ENCODE results near the gene ZNF746. TPM values are rescaled to one million over a fixed set of nuclear protein-coding genes. Genes with fewer than 3 reads are reported as not detected.

Gene ZNF746
- total and polyA plus RNA-seq, 2 of the 13 experiments (the other 11 are each of a cell fraction or from before 2014, with no cell fraction given): 3.8 to 8.1 TPM

DNA sequence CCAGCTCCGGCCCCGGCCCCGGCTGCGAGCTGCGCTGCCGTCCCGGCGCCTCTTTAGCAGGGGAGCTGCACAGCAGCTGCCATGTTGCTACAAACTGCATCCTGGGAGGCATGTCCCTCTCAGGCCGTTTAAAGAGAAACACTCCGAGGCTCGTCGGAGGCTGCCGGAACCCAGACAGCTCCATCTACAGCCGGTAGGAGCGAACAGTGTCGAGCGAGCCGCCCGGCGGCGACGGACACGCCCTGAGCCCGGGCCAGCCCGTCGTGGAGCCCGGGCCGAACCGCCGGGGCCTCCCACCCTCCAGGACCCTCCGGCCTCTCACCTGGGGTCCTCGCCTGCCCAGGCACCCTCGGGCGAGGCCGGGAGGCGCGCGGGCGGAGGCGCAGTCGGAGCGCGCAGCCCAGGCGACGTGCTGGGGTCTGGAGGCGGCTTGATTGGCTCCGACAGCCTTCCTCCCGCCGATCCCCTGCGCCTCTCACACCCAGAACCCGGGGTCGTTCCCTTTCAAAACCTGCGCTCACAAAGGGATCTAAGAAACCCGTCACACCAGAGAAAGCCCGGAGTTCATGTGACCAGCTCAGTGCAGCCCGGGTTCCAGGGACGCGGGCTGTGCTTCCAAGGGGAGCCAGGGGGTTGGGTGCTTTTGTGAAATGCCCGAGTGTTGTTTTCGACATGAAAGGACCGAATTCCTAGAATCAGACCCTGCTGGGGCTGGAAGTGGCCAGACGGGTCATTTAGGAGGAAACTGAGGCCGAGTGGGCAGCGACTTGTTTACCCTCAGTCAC lies 36.9 kb downstream of the ZNF746 start, which contains the start of gene ZNF777 (continued):
- TF ChIP-seq PCBP1 (IDR thresholded peaks at IDR 0.05; ENCODE audit: borderline replicate concordance, low read depth, low read length) (no peak), ZBTB49 (CRISPR knock-in tag; IDR thresholded peaks at IDR 0.05; ENCODE audit: borderline replicate concordance) (no peak), ISX (CRISPR knock-in tag; conservative IDR thresholded peaks at IDR 0.05) (no peak), ZNF644 (CRISPR knock-in tag; IDR thresholded peaks at IDR 0.05; ENCODE audit: low read depth) (no peak), TMF1 (CRISPR knock-in tag; IDR thresholded peaks at IDR 0.05; ENCODE audit: low read depth) (no peak; the same call in 1 of the 2 replicates), SMARCC2 (IDR thresholded peaks at IDR 0.05) (no peak), NFE2 (CRISPR knock-in tag; IDR thresholded peaks at IDR 0.05) (no peak), MTF1 (CRISPR knock-in tag; IDR thresholded peaks at IDR 0.05) (no peak), ATF1 (CRISPR knock-in tag; IDR thresholded peaks at IDR 0.05) (no peak), ZNF451 (CRISPR knock-in tag; IDR thresholded peaks at IDR 0.05) (no peak), JUN (CRISPR knock-in tag; IDR thresholded peaks at IDR 0.05) (no peak), ZNF720 (CRISPR knock-in tag; IDR thresholded peaks at IDR 0.05) (no peak), KLF6 (CRISPR knock-in tag; IDR thresholded peaks at IDR 0.05) (0 out of 2 replicates have a peak, but pooled peaks have one; percentile 32), ZNF446 (CRISPR knock-in tag; IDR thresholded peaks at IDR 0.05) (no peak), KDM1A (CRISPR knock-in tag; IDR thresholded peaks at IDR 0.05) (no peak), XRCC5 (optimal IDR thresholded peaks at IDR 0.05; ENCODE audit: low read length) (peak; percentile 91), ARHGAP35 (CRISPR knock-in tag; IDR thresholded peaks at IDR 0.05; ENCODE audit: borderline replicate concordance) (no peak), RBM39 (IDR thresholded peaks at IDR 0.05; ENCODE audit: low read depth, low read length, poor library complexity, severe bottlenecking) (peak; percentile 26), ZNF263 (CRISPR knock-in tag; IDR thresholded peaks at IDR 0.05) (no peak), STAG1 (CRISPR knock-in tag; IDR thresholded peaks at IDR 0.05) (no peak), KDM5B (CRISPR knock-in tag; IDR thresholded peaks at IDR 0.05; ENCODE audit: borderline replicate concordance) (no peak; the same call in 1 of the 2 replicates), ZSCAN20 (CRISPR knock-in tag; IDR thresholded peaks at IDR 0.05; ENCODE audit: borderline replicate concordance) (0 out of 2 replicates have a peak, but pooled peaks have one; percentile 15), RFX5 (IDR thresholded peaks at IDR 0.05; ENCODE audit: low read depth, low read length) (no peak), PHB2 (IDR thresholded peaks at IDR 0.05; ENCODE audit: partially characterized antibody) (no peak), MXI1 (IDR thresholded peaks at IDR 0.05; ENCODE audit: borderline replicate concordance, low read depth, low read length) (no peak)
- TF ChIP-seq, protein P1, sequence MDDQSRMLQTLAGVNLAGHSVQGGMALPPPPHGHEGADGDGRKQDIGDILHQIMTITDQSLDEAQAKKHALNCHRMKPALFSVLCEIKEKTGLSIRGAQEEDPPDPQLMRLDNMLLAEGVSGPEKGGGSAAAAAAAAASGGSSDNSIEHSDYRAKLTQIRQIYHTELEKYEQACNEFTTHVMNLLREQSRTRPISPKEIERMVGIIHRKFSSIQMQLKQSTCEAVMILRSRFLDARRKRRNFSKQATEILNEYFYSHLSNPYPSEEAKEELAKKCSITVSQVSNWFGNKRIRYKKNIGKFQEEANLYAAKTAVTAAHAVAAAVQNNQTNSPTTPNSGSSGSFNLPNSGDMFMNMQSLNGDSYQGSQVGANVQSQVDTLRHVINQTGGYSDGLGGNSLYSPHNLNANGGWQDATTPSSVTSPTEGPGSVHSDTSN (CRISPR knock-in tag; IDR thresholded peaks at IDR 0.05; ENCODE audit: borderline replicate concordance): no peak
- TF ChIP-seq, protein P2, sequence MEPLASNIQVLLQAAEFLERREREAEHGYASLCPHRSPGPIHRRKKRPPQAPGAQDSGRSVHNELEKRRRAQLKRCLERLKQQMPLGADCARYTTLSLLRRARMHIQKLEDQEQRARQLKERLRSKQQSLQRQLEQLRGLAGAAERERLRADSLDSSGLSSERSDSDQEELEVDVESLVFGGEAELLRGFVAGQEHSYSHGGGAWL (CRISPR knock-in tag; IDR thresholded peaks at IDR 0.05): peak; percentile 55; the same call in 1 of the 2 replicates
- TF ChIP-seq, protein P3, sequence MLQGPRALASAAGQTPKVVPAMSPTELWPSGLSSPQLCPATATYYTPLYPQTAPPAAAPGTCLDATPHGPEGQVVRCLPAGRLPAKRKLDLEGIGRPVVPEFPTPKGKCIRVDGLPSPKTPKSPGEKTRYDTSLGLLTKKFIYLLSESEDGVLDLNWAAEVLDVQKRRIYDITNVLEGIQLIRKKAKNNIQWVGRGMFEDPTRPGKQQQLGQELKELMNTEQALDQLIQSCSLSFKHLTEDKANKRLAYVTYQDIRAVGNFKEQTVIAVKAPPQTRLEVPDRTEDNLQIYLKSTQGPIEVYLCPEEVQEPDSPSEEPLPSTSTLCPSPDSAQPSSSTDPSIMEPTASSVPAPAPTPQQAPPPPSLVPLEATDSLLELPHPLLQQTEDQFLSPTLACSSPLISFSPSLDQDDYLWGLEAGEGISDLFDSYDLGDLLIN (CRISPR knock-in tag; IDR thresholded peaks at IDR 0.05; ENCODE audit: borderline replicate concordance): no peak
